Choroid plexus epithelial cell (primary cell): ENCODE results near the gene TCF15.

Experiments used
- DNase-seq: peaks from one replicate; pipeline ENCODE4 v3.0.0-alpha.2; 2010; ENCODE audit warnings: low read depth
- H3K4me3 ChIP-seq: 2 replicates; pipeline ENCODE4 v1.5.1; 2011; ENCODE audit warnings: low read depth, mild to moderate bottlenecking, control low read depth, low read length, moderate library complexity
- CTCF ChIP-seq: conservative IDR thresholded peaks from 2 replicates; pipeline ENCODE4 v1.5.1; 2011; ENCODE audit warnings: low read depth, mild to moderate bottlenecking, control low read depth, inconsistent platforms, low read length, moderate library complexity

TCF15 gene

GRCh38 chr20:576156-576555 lies 34.0 kb downstream of the TCF15 start:
- H3K4me3 ChIP-seq, result no peak overlapping the region
- DNase-seq, result no peak
- TF ChIP-seq CTCF, result no peak

- no peak for DNase-seq
- no peak overlapping the region for H3K4me3 ChIP-seq
- no peak for TF ChIP-seq CTCF
Observed at GRCh38 chr20:575230-575629, 34.9 kb downstream of the TCF15 start.

- H3K4me3 ChIP-seq, result no peak overlapping the region
- no peak for TF ChIP-seq CTCF
- no peak for DNase-seq
Observed at GRCh38 chr20:574297-574942, 35.7 kb downstream of the TCF15 start.

- H3K4me3 ChIP-seq, result no peak overlapping the region
- no peak for TF ChIP-seq CTCF
- no peak for DNase-seq
Observed at GRCh38 chr20:573414-574296, 36.5 kb downstream of the TCF15 start.

- DNase-seq, result no peak
- TF ChIP-seq CTCF, result no peak
- H3K4me3 ChIP-seq, result no peak overlapping the region
Observed at GRCh38 chr20:572727-573126, 37.4 kb downstream of the TCF15 start.

- TF ChIP-seq CTCF, result no peak
- no peak overlapping the region for H3K4me3 ChIP-seq
- DNase-seq, result no peak
Observed at GRCh38 chr20:571754-572441, 38.2 kb downstream of the TCF15 start.
